NCI-H524 treated with DMSO at 0.1 percent for 48 hours (cell line): ENCODE data around the gene ST3GAL2.
A peak's percentile ranks its signal among the peaks of the same experiment; 100 is the strongest.
"Not testable (repeated sequence)": the region's sequence is repeated elsewhere in the genome, so short reads cannot be mapped to it uniquely, and the experiment has no call there.

ENCODE experiments used
- DNase-seq: peaks from one replicate; lab custom pipeline; 2025; lab: John Stamatoyannopoulos, UW

ST3GAL2 gene

DNA sequence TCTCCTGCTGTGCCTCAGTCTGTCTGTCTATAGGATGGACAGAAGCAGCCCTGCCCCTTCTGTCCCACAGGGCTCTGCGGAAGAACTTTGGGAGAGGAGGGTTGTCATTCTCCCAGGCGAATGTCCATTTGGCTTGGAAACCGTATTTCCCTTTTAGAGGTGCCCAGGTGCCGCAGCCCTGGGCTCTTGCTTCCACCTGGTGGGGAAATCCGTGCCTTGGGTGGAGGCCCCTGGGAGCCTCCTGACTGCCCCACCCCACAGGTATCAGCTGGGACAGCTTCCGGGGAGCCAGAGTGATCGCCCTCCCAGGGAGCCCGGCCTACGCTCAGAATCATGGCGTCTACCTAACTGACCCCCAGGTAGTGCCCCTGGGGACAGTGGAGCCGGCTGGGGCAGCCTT lies 28.2 kb upstream of the ST3GAL2 start:
- no peak for DNase-seq

DNA sequence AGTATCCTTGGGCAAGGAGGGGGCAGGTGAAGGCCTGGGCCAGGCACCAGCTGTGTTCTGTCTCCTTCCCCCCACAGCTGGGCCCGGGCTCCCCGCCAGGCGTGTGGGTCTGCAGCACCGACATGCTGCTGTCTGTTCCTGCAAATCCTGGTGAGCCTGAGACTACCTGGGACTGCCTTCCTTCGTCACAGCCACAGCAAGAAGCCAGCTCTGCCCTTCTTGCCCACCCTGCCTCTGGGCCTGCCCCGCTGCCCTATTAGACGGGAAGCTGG lies 27.8 kb upstream of the ST3GAL2 start:
- no peak for DNase-seq

GRCh38 chr16:70465999-70466804 lies 27.3 kb upstream of the ST3GAL2 start:
- no peak for DNase-seq

- DNase-seq, result no peak
These were observed 24.3 kb upstream of the ST3GAL2 start for GRCh38 chr16:70463235-70463634.

- no peak for DNase-seq
These were observed 21.9 kb upstream of the ST3GAL2 start for GRCh38 chr16:70460737-70461261.

DNA sequence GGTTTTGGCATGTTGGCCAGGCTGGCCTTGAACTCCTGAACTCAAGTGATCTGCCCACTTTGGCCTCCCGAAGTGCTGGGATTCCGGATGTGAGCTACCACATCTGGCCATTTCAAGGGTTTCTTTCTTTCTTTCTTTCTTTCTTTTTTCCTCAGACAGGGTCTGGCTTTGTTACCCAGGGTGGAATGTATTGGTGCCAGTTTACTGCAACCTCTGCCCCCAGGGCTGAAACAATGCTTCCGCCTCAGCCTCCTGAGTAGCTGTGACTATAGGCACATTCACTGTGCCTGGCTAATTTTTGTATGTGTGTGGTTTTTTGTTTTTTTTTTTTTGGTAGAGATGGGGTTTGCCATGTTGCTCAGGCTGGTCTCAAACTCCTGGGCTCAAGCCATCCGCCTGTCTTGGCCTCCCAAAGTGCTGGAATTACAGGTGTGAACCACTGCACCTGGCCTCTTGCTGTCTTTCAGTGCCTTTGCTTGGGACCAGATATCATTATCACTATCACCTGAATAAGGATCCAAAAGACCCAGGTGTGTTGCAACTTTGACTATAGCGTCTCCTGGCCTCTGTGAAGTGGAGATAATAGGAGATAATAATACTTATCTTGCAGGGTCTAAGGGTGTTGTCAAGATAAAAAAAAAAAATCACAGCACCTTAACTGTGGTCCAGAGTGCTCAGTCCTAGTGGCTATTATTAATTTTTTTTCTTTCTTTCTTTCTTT lies 18.7 kb upstream of the ST3GAL2 start:
- no peak for DNase-seq

DNA sequence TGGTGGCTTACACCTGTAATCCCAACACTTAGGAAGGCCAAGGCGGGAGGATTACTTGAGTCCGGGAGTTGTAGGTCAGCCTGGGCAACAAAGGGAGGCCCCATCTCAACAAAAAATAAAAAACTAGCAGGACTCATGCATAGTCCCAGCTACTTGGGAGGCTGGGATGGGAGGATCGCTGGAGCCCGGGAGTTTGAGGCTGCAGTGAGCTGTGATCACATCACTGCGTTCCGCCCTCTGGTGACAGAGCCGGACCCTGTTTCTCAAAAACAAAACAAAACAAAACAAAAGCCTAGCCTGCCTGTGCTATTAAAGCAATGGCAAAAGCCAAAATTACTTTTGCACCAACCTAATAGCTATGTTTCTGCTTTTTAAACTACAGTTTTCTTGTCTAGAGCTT lies 17.0 kb upstream of the ST3GAL2 start:
- no peak for DNase-seq

DNA sequence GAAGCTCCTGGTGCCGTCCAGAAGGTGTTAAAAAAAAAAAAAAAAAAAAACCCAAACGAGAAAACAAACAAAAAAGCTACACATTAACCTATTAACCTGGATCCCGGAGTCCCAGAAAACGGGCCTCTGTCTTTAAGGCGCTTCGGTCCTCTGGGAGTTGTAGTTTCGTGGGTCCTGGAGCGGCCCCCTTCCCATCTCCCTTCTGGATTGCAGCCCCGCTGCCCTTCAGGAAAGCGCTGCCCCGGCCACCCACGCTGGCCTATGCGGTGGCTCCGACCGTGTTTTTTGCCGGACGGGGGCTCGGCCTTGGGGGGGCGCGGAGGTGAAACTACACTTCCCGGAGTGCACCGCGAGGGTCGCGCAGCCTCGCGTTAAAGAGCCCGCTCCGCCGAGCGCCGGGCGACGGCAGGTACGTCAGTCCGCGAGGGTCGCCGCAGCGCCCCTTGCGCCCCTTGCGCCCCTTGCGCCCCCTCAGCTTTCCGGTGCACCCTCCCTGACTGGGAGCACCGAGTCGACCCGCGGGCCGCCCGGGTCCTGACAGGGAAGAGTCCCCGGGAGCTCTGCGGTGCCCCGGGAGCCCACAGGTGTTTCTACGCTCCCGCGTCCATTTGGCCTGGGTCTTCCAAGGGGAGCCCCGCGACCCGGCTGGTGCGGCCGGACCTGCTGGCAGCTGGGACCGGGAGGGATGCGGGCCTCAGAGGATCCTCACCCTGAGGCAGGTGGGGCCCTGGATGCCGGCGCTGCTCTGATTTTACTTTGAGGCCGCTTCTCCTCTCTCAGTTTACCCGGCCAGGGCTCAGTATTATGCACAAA lies 15.5 kb upstream of the ST3GAL2 start, which contains the start of gene FCSK:
TSS of gene FCSK (plus strand) at position 374 of the 813 bp plus-strand sequence. CDS start 8,596 bp downstream, outside the sequence.
- peak; percentile 49 for DNase-seq

DNA sequence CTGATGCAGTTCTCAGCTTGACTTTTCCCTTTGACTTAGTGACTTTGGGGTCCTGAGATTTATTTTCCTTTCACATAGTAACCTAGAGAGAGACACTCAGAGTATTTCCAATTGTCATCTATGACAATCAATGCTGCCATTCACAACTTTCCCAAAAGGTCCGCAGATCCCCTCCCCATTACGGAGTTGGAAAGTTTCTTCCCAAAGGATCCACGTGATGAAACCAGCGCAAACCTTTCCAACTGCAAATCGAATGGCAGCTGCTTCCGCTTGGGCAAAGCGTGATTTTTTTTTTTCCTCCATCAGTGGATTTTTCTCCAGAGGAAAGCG lies 15.0 kb upstream of the ST3GAL2 start:
- no peak for DNase-seq

DNA sequence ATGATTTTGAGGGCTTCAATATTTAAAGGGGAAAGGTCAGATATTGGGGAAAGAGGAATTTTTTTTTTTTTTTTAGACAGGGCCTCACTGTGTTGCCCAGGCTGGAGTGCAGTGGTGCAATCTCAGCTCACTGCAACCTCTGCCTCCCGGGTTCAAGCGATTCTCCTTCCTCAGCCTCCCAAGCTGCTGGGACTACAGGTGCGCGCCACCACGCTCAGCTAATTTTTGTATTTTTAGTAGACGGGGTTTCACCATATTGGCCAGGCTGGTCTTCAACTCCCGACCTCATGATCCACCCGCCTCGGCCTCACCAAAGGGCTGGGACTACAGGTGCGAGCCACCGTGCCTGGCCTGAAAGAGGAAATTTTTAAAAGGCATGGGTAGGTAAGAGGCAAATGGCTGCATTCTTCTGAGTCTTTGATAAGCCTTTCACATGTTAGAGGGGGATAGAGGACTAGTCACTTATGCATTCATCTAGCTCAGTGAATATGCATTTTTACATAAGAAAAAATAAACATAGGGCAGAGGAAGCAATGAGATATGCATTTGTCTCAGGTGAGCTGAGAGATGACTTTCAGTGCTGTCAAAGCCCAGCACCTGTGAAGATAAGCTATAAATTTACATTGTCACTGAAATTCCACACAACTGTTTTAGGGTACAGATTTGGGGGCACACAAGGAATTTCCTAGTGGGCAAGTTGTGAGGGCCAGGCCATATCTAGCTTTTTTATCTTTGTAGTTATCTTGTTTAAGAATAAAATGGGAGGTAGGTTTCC lies 14.4 kb upstream of the ST3GAL2 start:
- DNase-seq, result no peak

DNA sequence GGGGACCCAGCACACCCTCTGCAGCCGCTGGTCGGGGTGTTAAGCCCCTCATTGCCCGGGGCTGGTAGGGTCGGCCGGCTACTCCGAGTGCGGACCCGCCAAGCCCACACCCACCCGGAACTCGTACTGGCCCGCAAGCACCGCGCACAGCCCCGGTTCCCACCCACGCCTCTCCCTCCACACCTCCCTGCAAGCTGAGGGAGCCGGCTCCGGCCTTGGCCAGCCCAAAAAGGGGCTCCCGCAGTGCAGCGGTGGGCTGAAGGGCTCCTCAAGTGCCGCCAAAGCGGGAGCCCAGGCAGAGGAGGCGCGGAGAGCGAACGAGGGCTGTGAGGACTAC lies 12.1 kb upstream of the ST3GAL2 start:
- DNase-seq, result not testable (repeated sequence)

GRCh38 chr16:70450142-70451003 lies 11.5 kb upstream of the ST3GAL2 start:
- not testable (repeated sequence) for DNase-seq

- DNase-seq, result no peak
These were observed 9.2 kb upstream of the ST3GAL2 start for GRCh38 chr16:70448075-70448474.

DNA sequence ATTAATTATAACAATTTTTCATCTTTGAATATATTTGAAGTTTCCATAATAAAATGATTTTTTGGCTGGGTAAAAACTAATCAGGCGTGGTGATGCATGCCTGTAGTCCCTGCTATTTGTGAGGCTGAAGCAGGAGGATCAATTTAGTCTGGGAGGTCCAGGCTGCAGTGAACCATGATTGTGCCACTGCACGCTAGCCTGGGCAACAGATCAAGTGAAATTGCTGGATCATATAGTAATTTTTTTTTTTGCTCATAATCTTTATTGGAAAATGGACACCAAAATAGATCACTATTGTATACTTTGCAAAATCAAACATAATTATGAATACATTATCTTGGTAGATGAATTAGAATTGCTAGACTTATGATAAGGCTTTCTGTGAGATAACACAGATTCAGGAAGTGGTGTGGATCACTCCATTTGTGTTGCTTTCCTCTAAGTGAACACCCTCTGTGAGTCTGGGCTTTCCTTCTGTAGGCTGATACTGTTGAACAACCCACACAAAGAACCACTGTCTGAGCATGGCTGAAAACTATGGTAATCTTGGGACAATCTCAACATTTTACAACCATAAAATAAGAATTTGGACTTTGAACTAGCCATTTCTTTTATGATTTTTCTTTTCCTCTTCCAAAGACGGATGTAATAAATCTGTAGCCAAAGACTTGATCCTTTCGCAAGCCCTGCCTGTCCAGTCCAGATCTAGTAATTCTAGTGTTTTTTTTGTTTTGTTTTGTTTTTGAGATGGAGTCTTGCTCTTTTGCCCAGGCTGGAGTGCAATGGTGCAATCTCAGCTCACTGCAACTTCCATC lies 5.6 kb upstream of the ST3GAL2 start:
- DNase-seq, result no peak

DNA sequence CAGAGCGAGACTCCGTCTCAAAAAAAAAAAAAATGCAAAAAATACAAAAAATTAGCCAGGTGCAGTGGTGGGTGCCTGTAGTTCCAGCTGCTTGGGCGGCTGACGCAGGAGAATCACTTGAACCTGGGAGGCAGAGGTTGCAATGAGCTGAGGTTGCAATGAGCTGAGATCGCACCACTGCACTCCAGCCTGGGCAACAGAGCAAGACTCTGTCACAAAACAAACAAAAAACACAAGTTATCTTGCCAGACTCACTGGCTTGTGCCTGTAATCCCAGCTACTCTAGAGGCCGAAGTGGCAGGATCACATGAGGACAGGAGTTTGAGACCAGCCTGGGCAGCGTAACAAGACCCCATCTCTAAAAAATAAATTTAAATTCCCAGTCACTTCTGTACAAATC lies 3.4 kb upstream of the ST3GAL2 start:
- no peak for DNase-seq

GRCh38 chr16:70441406-70441990 lies 2.6 kb upstream of the ST3GAL2 start:
- DNase-seq, result no peak

DNA sequence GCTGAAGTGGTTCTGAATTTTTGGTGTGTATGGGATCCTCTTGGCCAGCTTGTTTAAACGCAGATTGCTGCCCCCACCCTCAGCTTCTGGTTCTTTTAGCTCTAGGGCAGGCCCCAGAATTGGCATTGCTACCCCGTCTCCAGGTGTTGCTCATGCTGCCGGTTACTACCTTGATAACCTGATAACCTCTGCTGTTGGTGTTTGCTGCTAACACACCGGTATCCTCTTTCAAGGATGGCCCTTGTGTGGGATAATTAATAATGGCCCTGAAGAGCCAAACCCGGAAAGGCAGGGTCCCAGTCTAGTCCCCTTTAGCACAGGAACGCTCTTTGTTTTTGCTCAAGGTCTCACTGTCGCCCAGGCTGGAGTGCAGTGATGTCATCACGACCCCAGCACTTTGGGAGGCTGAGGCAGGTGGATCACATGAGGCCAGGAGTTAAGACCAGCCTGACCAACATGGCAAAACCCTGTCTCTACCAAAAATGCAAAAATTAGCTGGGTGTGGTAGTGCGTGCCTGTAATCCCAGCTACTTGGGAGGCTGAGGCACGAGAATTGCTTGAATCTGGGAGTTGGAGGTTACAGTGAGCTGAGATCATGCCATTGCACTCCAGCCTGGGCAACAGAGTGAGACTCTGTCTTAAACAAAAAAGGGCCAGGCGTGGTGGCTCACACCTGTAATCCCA lies 1.3 kb upstream of the ST3GAL2 start:
- DNase-seq, result no peak

GRCh38 chr16:70438585-70438968 lies 323 bp downstream of the ST3GAL2 start:
- no peak for DNase-seq
